HCT116 (cell line): Measurements from ENCODE around the gene ADK. TPM values are rescaled to one million over a fixed set of nuclear protein-coding genes. Genes with fewer than 3 reads are reported as not detected.

Experiments used
- ATAC-seq: fragments of 200-7000 bp; cut with Tn5 transposase; 2 replicates; pipeline ENCODE4 v1.9.1; 2020; ENCODE audit warnings: mild to moderate bottlenecking, moderate library complexity
- BruUV-seq: library from RNA; stranded (reverse); fragments of 400-500 nt; replicated peaks from 2 replicates; lab custom pipeline; 2021; lab: Mats Ljungman, UMichigan
- CTCF ChIA-PET: fragments of 300-600 bp; sonication (Branson Sonifier 250); formaldehyde crosslinking; loops from one replicate; lab custom pipeline; 2021; ENCODE audit warnings: antibody characterized with exemption; lab: Charles Lee
- POLR2A ChIA-PET: fragments of 300-600, 350-600 bp; sonication (Branson Sonifier 250); formaldehyde crosslinking; loops from one replicate; lab custom pipeline; 2021; ENCODE audit warnings: antibody characterized with exemption; lab: Charles Lee
- RAD21 ChIA-PET, 2 experiments: fragments of 300-600 bp; sonication (Branson Sonifier 250); formaldehyde crosslinking; loops; one replicate each; lab custom pipeline; 2023; ENCODE audit warnings: low total read pairs in 2 of 2; ENCODE audit not compliant: uncharacterized antibody in 2 of 2, unreplicated experiment in 2 of 2, low non-redundant PET in 1 of 2; lab: Charles Lee
- DNase-seq: peaks from one replicate; pipeline ENCODE4 v3.0.0-alpha.2; 2010; ENCODE audit warnings: low read depth, low spot score
- H2AFZ ChIP-seq: fragments of 200-600 bp; shearing (Covaris generic), sonication (generic); 2 replicates; pipeline ENCODE4 v1.6.1; 2017; ENCODE audit warnings: low read depth, mixed run types, mixed read lengths, antibody characterized with exemption, low read length; ENCODE audit not compliant: poor library complexity, severe bottlenecking
- H3K27ac ChIP-seq: 2 replicates; pipeline ENCODE4 v1.5.1; 2012; ENCODE audit warnings: low read depth, low read length
- H3K27me3 ChIP-seq: fragments of 200-600 bp; sonication (generic); 2 replicates; pipeline ENCODE4 v1.6.1; 2016; ENCODE audit warnings: mixed run types, low read length, mixed read lengths; ENCODE audit not compliant: insufficient read depth
- H3K36me3 ChIP-seq, 2 experiments: fragments of 200-500 bp in 1 of 2; fragments of 200-600 bp in 1 of 2; sonication (Bioruptor generic) in 1 of 2; sonication (generic) in 1 of 2; 2 replicates each; pipeline versions ENCODE4 v1.5.1 to v1.6.1; 2014 to 2016; ENCODE audit warnings: low read length in 2 of 2, inconsistent platforms in 1 of 2, mixed read lengths in 1 of 2, mixed run types in 1 of 2; ENCODE audit not compliant: insufficient read depth in 2 of 2, control insufficient read depth in 1 of 2
- H3K4me1 ChIP-seq, 2 experiments: fragments of 200-600 bp in 1 of 2; sonication (generic) in 1 of 2; 2 replicates each; pipeline versions ENCODE4 v1.5.1 to v1.6.1; 2012 to 2017; ENCODE audit warnings: low read length in 2 of 2, inconsistent platforms in 1 of 2, mild to moderate bottlenecking in 1 of 2, mixed read lengths in 1 of 2, mixed run types in 1 of 2, moderate library complexity in 1 of 2; ENCODE audit not compliant: insufficient read depth in 2 of 2, control insufficient read depth in 1 of 2
- H3K4me2 ChIP-seq: fragments of 200-600 bp; sonication (generic); 2 replicates; pipeline ENCODE4 v1.6.1; 2017; ENCODE audit warnings: mixed run types, low read length, mixed read lengths
- H3K4me3 ChIP-seq, 2 experiments: fragments of 200-600 bp in 1 of 2; sonication (generic) in 1 of 2; replicated peaks in 1 of 2; 2 replicates each; pipeline ENCODE4 v1.5.1; 2011 to 2016; ENCODE audit warnings: low read length in 2 of 2, control low read depth in 1 of 2, low read depth in 1 of 2, mild to moderate bottlenecking in 1 of 2, mixed read lengths in 1 of 2, mixed run types in 1 of 2
- H3K79me2 ChIP-seq: fragments of 200-600 bp; sonication (generic); 2 replicates; pipeline ENCODE4 v1.6.1; 2017; ENCODE audit warnings: mild to moderate bottlenecking, mixed run types, low read length, moderate library complexity, mixed read lengths; ENCODE audit not compliant: insufficient read depth
- H3K9ac ChIP-seq: fragments of 200-600 bp; sonication (generic); 2 replicates; pipeline ENCODE4 v1.6.1; 2016; ENCODE audit warnings: low read length, mixed read lengths
- H3K9me2 ChIP-seq: fragments of 200-600 bp; sonication (generic), shearing (Covaris generic); 2 replicates; pipeline ENCODE4 v1.6.1; 2017; ENCODE audit warnings: mixed run types, mild to moderate bottlenecking, moderate library complexity; ENCODE audit not compliant: insufficient read depth
- H3K9me3 ChIP-seq, 2 experiments: fragments of 200-500 bp in 1 of 2; fragments of 200-600 bp in 1 of 2; sonication (Bioruptor generic) in 1 of 2; sonication (generic) in 1 of 2; 2 replicates each; pipeline ENCODE4 v1.6.1; 2014 to 2017; ENCODE audit warnings: low read length in 2 of 2, mixed read lengths in 2 of 2, inconsistent platforms in 1 of 2, low read depth in 1 of 2, mild to moderate bottlenecking in 1 of 2, mixed run types in 1 of 2, moderate library complexity in 1 of 2; ENCODE audit not compliant: control insufficient read depth in 1 of 2, insufficient read depth in 1 of 2
- H4K20me1 ChIP-seq: fragments of 200-600 bp; sonication (generic), shearing (Covaris generic); 2 replicates; pipeline ENCODE4 v1.6.1; 2017; ENCODE audit warnings: mixed run types, mild to moderate bottlenecking, moderate library complexity; ENCODE audit not compliant: insufficient read depth
- CBX3 ChIP-seq: IDR thresholded peaks from 2 replicates; pipeline ENCODE4 v1.6.1; 2012; ENCODE audit warnings: low read depth
- CEBPB ChIP-seq: IDR thresholded peaks from 2 replicates; pipeline ENCODE4 v1.6.1; 2012; ENCODE audit warnings: low read depth
- CTCF ChIP-seq, 3 experiments: fragments of 200-600 bp in 1 of 3; sonication (generic) in 1 of 3; IDR thresholded peaks in 2 of 3; conservative IDR thresholded peaks in 1 of 3; 2 replicates each; pipeline ENCODE4 v1.5.1; 2012 to 2017; ENCODE audit warnings: low read depth in 2 of 3, low read length in 2 of 3, antibody characterized with exemption in 1 of 3, borderline replicate concordance in 1 of 3, control low read depth in 1 of 3, mild to moderate bottlenecking in 1 of 3, mixed read lengths in 1 of 3, mixed run types in 1 of 3, moderate library complexity in 1 of 3; ENCODE audit not compliant: insufficient read depth in 1 of 3
- EGR1 ChIP-seq: IDR thresholded peaks from 2 replicates; pipeline ENCODE4 v1.6.1; 2012; ENCODE audit warnings: low read depth
- ELF1 ChIP-seq: IDR thresholded peaks from 2 replicates; pipeline ENCODE4 v1.6.1; 2012; ENCODE audit warnings: low read depth, borderline replicate concordance
- EZH2 ChIP-seq: fragments of 200-600 bp; sonication (generic); IDR thresholded peaks from 2 replicates; pipeline ENCODE4 v1.6.1; 2017; ENCODE audit warnings: antibody characterized with exemption, mixed run types
- EZH2phosphoT487 ChIP-seq: fragments of 200-600 bp; IDR thresholded peaks from 2 replicates; pipeline ENCODE4 v1.6.1; 2018; ENCODE audit warnings: antibody characterized with exemption, borderline replicate concordance
- FOSL1 ChIP-seq: IDR thresholded peaks from 2 replicates; pipeline ENCODE4 v1.6.1; 2012; ENCODE audit warnings: low read depth
- MAX ChIP-seq: IDR thresholded peaks from 2 replicates; pipeline ENCODE4 v1.6.1; 2012
- POLR2A ChIP-seq: IDR thresholded peaks from 2 replicates; pipeline ENCODE4 v1.7.0; 2011; ENCODE audit warnings: borderline replicate concordance; ENCODE audit not compliant: insufficient read depth, insufficient read length; ENCODE audit errors: extremely low read depth
- POLR2AphosphoS5 ChIP-seq: IDR thresholded peaks from 2 replicates; pipeline ENCODE4 v1.6.1; 2011; ENCODE audit warnings: mild to moderate bottlenecking, low read depth, low read length, moderate library complexity
- REST ChIP-seq: IDR thresholded peaks from 2 replicates; pipeline ENCODE4 v1.6.1; 2012; ENCODE audit warnings: low read depth
- SIN3A ChIP-seq: IDR thresholded peaks from 2 replicates; pipeline ENCODE4 v1.6.1; 2012; ENCODE audit warnings: low read depth
- SP1 ChIP-seq: IDR thresholded peaks from 2 replicates; pipeline ENCODE4 v1.6.1; 2012; ENCODE audit warnings: low read depth
- SRF ChIP-seq: IDR thresholded peaks from 2 replicates; pipeline ENCODE4 v1.6.1; 2012; ENCODE audit warnings: low read depth
- TCF7L2 ChIP-seq: IDR thresholded peaks from 2 replicates; pipeline ENCODE4 v1.7.0; 2011; ENCODE audit warnings: borderline replicate concordance, inconsistent platforms; ENCODE audit not compliant: insufficient read depth, insufficient read length; ENCODE audit errors: extremely low read depth
- YY1 ChIP-seq: IDR thresholded peaks from 2 replicates; pipeline ENCODE4 v1.6.1; 2011; ENCODE audit warnings: low read length, low read depth, moderate library complexity, mild to moderate bottlenecking; ENCODE audit not compliant: insufficient replicate concordance; ENCODE audit errors: extremely low read depth
- ZBTB33 ChIP-seq: IDR thresholded peaks from 2 replicates; pipeline ENCODE4 v1.6.1; 2011; ENCODE audit warnings: mild to moderate bottlenecking, low read length, moderate library complexity; ENCODE audit not compliant: insufficient replicate concordance; ENCODE audit errors: extremely low read depth
- ZFX ChIP-seq: fragments of 450-650 bp; IDR thresholded peaks from 2 replicates; pipeline ENCODE4 v1.6.1; 2017
- ZNF274 ChIP-seq: fragments of 200-500 bp; sonication (Bioruptor generic); IDR thresholded peaks from 2 replicates; pipeline ENCODE4 v1.6.1; 2014; ENCODE audit warnings: mild to moderate bottlenecking, low read depth, low read length, inconsistent platforms
- intact Hi-C: fragments of 100-400 bp; cut with micrococcal nuclease; formaldehyde crosslinking; loops from 2 replicates; pipeline ENCODE4 v1.10.0; 2022
- total RNA-seq: library from RNA; stranded (reverse); gene quantifications from one replicate; pipeline ENCODE4 v1.2.1, GENCODE V29; 2021; ENCODE audit not compliant: unreplicated experiment

ADK gene
- total RNA-seq, 1 experiment from 2014 or later, result 55.0 TPM

- TF ChIP-seq REST (no peak), ZFX (no peak), CEBPB (no peak), EGR1 (no peak), SIN3A (no peak), FOSL1 (no peak), SP1 (no peak), POLR2A (no peak), POLR2AphosphoS5 (no peak)
These were observed 20.6 kb downstream of the ADK start (continued) for GRCh38 chr10:74171625-74172024.

GRCh38 chr10:74174521-74174920, 23.5 kb downstream of the ADK start:
- H2AFZ ChIP-seq, result no peak overlapping the region
- CTCF ChIA-PET, result no interaction called here
- H3K79me2 ChIP-seq, result peaks cover 26% of the 10 kb centered on the region
- H4K20me1 ChIP-seq, result no peaks in the 10 kb centered on the region
- DNase-seq, result no peak
- H3K9me3 ChIP-seq, result no peaks in the 10 kb centered on the region
- no peak overlapping the region for H3K4me3 ChIP-seq
- RAD21 ChIA-PET, result interaction anchor here in 1 of 2 experiments (0.6 kb wide), 1 partner anchor 228 kb away, joined by 4 read pairs; no protein-coding TSS in a partner anchor
- POLR2A ChIA-PET, result no interaction called here
- peaks cover 7 to 37% of the 10 kb centered on the region in 2 experiments for H3K4me1 ChIP-seq
- intact Hi-C loops, result no loop called here
- no peak for ATAC-seq
- H3K36me3 ChIP-seq, result no peaks in the 10 kb centered on the region
- H3K9ac ChIP-seq, result no peak overlapping the region
- H3K4me2 ChIP-seq, result no peak overlapping the region
- no peaks in the 10 kb centered on the region for H3K9me2 ChIP-seq
- no TSS peak for BruUV-seq
- no peaks in the 10 kb centered on the region for H3K27me3 ChIP-seq
- no peak overlapping the region for H3K27ac ChIP-seq
- TF ChIP-seq EZH2 (no peak), ZBTB33 (no peak), SP1 (no peak), EZH2phosphoT487 (no peak), SIN3A (no peak), CBX3 (no peak), MAX (no peak), TCF7L2 (no peak), ELF1 (no peak), ZNF274 (no peak), CTCF (IDR thresholded peaks at IDR 0.05 in 2 of 3, conservative IDR thresholded peaks at IDR 0.05 in 1 of 3; ENCODE audit: borderline replicate concordance in 1 of 3, insufficient read depth in 1 of 3, low read depth in 2 of 3, low read length in 2 of 3) (no peak), SRF (no peak), FOSL1 (no peak), YY1 (no peak)
